ENCODE measurements around the gene CASP7.

The CASP7 gene

DNA sequence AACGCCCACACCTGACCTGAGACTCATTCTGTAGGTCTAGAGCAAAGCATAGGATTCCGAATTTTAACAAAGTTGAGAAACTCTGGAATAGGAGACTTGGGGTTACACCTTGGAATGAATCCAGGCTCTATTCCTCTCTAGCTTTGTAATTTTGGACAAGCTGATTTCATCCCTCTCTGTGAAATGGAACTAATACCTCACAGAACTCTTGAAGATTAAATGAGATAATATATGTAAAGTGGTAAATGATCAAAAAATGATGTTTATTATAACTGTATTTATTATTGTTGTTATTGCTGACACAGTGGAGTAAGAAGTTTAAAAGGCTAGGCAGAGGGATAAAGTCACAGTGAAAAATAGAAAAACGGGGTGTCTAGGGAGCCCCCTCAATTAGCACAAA is 32.3 kb downstream of the CASP7 start:
- no peak for DNase-seq (ENCODE audit: low read depth in 2 of 2, low spot score in 1 of 2)

GRCh38 chr10:113712755-113713639 is 33.3 kb downstream of the CASP7 start:
- no peak for DNase-seq (ENCODE audit: low read depth in 2 of 2, low spot score in 1 of 2)

DNA sequence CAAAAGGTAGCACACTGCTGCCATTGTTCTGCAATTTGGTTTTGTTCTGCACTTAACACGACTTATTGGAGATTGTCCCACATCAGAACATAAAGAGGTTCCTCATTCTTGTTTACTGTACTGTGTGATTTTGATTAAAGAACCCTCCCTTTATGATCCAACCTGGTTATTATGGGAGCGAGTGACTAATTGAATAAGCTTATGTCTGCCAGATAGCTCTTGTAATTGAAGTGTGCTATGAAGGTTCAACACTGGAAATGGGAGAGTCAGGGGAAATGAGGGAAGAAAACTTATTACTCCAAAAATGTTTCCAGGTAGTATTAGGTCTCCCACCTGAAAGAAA is 33.9 kb downstream of the CASP7 start:
- DNase-seq (ENCODE audit: low read depth in 2 of 2, low spot score in 1 of 2), result no peak

- no peak for DNase-seq (ENCODE audit: low read depth in 2 of 2, low spot score in 1 of 2)
These were observed 36.6 kb downstream of the CASP7 start for GRCh38 chr10:113716109-113716910.

DNA sequence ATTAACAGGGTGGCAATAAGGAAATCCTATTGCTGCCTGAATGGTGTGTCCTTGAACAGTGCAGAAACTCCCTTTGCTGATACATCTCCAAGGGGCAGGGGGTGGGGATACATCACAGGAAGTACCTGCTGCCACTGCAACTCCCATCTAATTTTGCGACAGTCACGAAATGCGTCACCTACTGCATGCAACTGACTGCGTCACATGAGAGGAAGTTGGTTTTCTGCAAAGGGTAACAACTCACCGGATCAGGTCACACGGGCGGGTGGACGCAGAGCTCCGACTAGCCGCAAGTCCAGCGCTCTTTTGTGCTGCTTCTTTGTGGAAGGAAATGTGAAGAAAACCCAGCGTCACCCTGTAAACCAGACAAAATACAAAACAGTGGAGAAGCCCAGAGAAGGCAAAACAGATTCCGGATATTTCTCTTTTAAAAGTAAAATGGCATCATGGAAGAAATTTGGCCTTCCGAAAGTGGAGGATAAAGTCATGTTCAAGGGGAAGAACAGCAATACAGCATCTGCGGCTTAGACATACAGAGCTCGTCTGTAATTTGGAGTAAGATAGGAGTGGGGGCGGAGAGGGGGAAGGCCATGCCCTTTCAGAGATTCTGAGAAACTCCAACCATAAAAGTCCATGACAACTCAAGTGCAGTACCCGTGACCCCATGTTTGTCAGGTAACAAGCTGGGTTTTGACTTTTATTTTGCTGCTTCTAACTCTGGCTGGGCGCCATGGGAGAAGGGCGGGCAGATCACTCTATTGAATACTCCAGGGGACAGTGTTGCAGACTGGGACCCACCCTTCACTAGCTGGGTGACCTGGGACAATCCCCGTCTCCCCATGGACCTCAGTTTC is 39.5 kb downstream of the CASP7 start:
- no peak for DNase-seq (ENCODE audit: low read depth in 2 of 2, low spot score in 1 of 2)

- no peak for DNase-seq (ENCODE audit: low read depth in 2 of 2, low spot score in 1 of 2)
These were observed 40.7 kb downstream of the CASP7 start for GRCh38 chr10:113720386-113720785.

GRCh38 chr10:113732160-113732881 is 52.6 kb downstream of the CASP7 start:
- no peak for DNase-seq (ENCODE audit: low read depth in 2 of 2, low spot score in 1 of 2)

DNA sequence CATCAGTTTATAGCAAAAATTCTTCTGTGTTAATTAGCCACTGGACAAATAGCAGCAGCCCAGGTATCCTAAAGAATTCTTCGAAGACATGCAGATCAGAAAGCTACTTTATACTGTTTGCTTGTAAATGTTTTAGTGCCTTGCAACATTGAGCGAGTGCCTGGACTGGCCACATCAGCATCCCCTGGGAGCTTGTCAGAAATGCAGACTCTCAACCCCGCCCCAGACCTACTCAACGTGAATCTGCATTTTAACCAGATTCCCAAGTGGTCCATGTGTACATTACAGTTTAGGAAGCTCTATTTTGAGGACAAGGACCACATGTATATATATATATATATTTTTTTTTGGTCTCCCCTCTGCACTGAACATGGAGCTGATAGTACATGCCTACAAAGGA is 53.3 kb downstream of the CASP7 start:
- no peak for DNase-seq (ENCODE audit: low read depth in 2 of 2, low spot score in 1 of 2)

GRCh38 chr10:113733635-113734034 is 53.9 kb downstream of the CASP7 start:
- no peak for DNase-seq (ENCODE audit: low read depth in 2 of 2, low spot score in 1 of 2)

GRCh38 chr10:113735913-113736312 is 56.2 kb downstream of the CASP7 start:
- no peak for DNase-seq (ENCODE audit: low read depth in 2 of 2, low spot score in 1 of 2)

GRCh38 chr10:113736576-113736975 is 56.9 kb downstream of the CASP7 start:
- no peak for DNase-seq (ENCODE audit: low read depth in 2 of 2, low spot score in 1 of 2)

GRCh38 chr10:113739031-113739430 is 59.3 kb downstream of the CASP7 start:
- DNase-seq (ENCODE audit: low read depth in 2 of 2, low spot score in 1 of 2), result no peak

GRCh38 chr10:113739577-113739976 is 59.9 kb downstream of the CASP7 start:
- no peak for DNase-seq (ENCODE audit: low read depth in 2 of 2, low spot score in 1 of 2)

- no peak for DNase-seq (ENCODE audit: low read depth in 2 of 2, low spot score in 1 of 2)
These were observed 61.1 kb downstream of the CASP7 start for GRCh38 chr10:113740850-113741249.

- DNase-seq (ENCODE audit: low read depth in 2 of 2, low spot score in 1 of 2), result no peak
These were observed 62.8 kb downstream of the CASP7 start for GRCh38 chr10:113742466-113742865.

DNA sequence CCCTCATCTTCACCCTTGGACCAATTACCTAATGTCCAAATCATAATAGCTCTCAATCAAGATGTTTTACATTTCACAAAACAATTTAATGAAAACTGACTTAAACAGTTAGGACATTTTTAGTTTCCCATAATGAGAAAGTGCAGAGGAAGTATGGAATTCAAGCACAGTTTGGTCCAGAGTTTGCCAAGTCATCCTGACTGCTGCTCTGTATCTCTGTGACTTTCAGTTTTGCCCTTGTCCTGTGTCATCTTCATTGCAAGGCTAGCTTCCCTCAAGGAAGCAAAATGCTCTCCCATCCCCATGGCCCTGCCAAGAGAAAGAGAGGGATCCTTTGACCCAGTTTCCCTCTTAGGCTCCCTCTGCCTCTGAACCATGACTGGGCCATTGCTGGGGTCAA is 63.9 kb downstream of the CASP7 start:
- no peak for DNase-seq (ENCODE audit: low read depth in 2 of 2, low spot score in 1 of 2)

GRCh38 chr10:113745374-113745773 is 65.7 kb downstream of the CASP7 start:
- DNase-seq (ENCODE audit: low read depth in 2 of 2, low spot score in 1 of 2), result no peak

DNA sequence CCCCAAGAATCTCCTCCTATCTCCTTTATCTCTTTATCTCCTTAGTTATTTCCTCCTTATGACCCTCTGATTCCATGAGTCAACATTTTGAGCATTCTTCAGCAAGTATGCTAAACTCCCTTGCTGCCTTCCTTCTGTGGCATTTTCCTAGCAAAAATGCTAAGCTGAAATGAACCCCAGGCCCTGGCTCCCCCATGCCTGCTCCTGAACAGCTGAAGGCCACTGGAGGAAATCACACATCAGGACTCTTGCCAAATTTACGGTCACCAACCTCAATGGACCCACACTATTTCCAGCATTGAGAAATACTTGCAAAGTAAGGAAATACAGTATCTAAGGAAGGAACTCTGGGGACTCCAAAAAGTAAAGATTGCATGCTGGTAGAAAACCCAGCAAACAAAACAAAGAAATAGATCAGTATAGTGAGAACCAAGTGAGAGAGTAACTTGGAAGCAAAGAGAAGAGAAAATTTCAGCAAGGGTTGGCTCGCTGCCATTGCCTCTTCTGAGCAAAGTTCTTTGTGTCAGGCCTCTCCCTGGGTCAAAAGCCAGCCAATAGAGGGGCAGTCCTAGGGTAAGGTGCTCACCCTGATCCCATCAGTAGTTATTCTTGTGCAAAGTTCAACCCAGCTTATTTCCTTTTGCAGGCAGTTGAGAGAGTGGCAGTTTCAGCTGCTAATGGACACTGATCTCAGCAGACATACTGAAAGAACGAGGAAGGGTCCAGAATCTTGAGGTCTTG is 66.7 kb downstream of the CASP7 start:
- no peak for DNase-seq (ENCODE audit: low read depth in 2 of 2, low spot score in 1 of 2)

GRCh38 chr10:113751181-113751732 is 71.5 kb downstream of the CASP7 start, which contains the start of gene PLEKHS1:
PLEKHS1 (plus strand) TSS chr10:113751682; CDS start chr10:113755278, 3,596 bp downstream.
- no peak for DNase-seq (ENCODE audit: low read depth in 2 of 2, low spot score in 1 of 2)

- DNase-seq (ENCODE audit: low read depth in 2 of 2, low spot score in 1 of 2), result no peak
These were observed 72.8 kb downstream of the CASP7 start for GRCh38 chr10:113752553-113752952.

All from stimulated activated CD8-positive, alpha-beta memory T cell treated with anti-CD3 and anti-CD28 coated beads, Interleukin-4, amount 100 ng/mL, for 1 hour (primary cell).